GM12891 (cell line): ENCODE results near the gene ELL.

ENCODE experiments used
- POLR2A ChIP-seq: IDR thresholded peaks from 2 replicates; pipeline ENCODE4 v1.6.1; 2011; ENCODE audit warnings: low read depth, low read length, control low read depth
- POLR2AphosphoS5 ChIP-seq: IDR thresholded peaks from 2 replicates; pipeline ENCODE4 v1.6.1; 2011; ENCODE audit warnings: low read depth, low read length, control low read depth
- TAF1 ChIP-seq: IDR thresholded peaks from 2 replicates; pipeline ENCODE4 v1.6.1; 2011; ENCODE audit warnings: low read depth, low read length, control low read depth

- TF ChIP-seq POLR2A (no peak), POLR2AphosphoS5 (no peak), TAF1 (no peak)
These were observed 125.2 kb downstream of the ELL start for GRCh38 chr19:18396471-18397241.
